ENCODE results near the gene TMEM101.
"Not testable (repeated sequence)": the region's sequence is repeated elsewhere in the genome, so short reads cannot be mapped to it uniquely, and the experiment has no call there.

TMEM101 gene

DNA sequence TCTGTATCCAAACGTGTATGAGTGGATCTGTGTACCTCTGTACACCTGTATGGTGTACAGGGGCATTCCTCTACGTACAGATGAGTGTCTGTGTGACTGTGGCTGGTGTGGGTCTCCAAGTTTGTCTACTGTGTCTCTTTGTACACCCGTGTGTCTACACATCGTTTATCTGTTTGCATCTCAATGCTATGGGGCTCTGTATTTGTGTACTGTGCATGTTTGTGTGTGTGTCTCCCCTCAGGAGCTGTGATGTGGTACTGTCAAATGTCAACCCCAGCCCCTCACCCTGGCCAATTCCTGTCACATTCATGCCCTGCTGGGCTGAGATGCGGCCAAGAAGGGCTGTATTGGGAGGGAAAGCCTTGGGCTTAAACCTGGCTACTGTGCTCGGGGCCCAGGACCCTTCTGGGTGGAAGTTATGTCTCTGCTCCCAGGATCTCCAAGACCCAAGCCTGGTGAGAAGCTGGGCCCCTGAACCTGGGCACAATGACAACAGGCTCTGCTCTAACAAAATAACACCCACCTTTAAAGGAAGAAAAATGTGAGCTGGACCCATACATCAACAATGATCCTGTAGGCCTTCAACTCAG, 13.8 kb downstream of the TMEM101 start:
- Histone ChIP-seq H3K4me3 (no peak overlapping the region), H3K9me3 (no peaks in the 10 kb centered on the region), H3K36me3 (replicated peaks) (no peaks in the 10 kb centered on the region), H3K27me3 (ENCODE audit: low read depth) (no peaks in the 10 kb centered on the region), H3K4me1 (no peaks in the 10 kb centered on the region)
- no peak for DNase-seq (ENCODE audit: low spot score in 2 of 2)
- in situ Hi-C loops (cut with MboI; ENCODE audit: low sequenced_read_pairs) = no loop called here

GRCh38 chr17:44000141-44000860, 14.5 kb downstream of the TMEM101 start:
- Histone ChIP-seq H3K4me3 (no peak overlapping the region), H3K36me3 (replicated peaks) (no peaks in the 10 kb centered on the region), H3K9me3 (no peaks in the 10 kb centered on the region), H3K4me1 (no peaks in the 10 kb centered on the region), H3K27me3 (ENCODE audit: low read depth) (no peaks in the 10 kb centered on the region)
- no peak for DNase-seq (ENCODE audit: low spot score in 2 of 2)
- in situ Hi-C loops (cut with MboI; ENCODE audit: low sequenced_read_pairs) = no loop called here

DNA sequence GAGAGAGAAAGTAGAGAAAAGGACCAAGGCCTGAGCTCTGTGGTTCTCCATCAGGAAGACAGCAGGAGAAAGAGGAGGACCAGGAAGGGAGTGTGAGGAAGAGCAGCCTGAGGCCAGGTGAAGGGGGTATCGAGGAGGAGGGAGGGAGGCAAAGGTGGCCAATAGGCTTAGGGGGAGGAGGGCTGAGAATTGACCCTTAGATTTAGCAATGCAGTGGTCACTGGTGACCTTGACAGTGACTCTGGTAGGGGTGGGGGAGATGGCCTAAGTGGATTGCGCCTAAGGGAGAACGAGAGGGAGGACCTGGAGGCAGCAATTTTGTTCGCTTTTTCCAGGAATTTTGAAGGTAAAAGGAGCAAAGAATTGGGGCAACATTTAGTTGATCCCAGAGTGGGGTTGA, 15.7 kb downstream of the TMEM101 start:
- Histone ChIP-seq H3K4me3 (no peak overlapping the region), H3K4me1 (peaks cover 5% of the 10 kb centered on the region; the same call in 1 of the 2 replicates), H3K9me3 (no peaks in the 10 kb centered on the region), H3K27me3 (ENCODE audit: low read depth) (no peaks in the 10 kb centered on the region), H3K36me3 (replicated peaks) (no peaks in the 10 kb centered on the region)
- no peak for DNase-seq (ENCODE audit: low spot score in 2 of 2)
- in situ Hi-C loops (cut with MboI; ENCODE audit: low sequenced_read_pairs) = no loop called here

DNA sequence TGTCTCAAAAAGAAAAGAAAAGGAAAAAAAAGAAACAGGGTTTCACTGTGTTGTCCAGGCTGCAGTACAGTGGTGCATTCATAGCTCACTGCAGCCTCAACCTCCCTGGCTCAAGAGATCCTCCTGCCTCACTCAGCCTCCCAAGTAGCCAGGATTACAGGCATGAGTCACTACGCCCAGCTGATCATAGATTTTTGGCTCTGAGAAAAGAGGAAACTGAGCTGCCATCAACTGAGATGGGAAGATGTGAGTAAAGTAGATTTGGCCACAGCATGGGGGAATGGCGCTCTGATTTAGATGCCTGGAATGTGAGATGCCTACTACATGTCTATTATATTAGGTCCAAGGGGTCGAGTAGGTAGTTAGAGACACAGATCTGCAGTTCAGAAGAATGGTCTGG, 16.2 kb downstream of the TMEM101 start:
- Histone ChIP-seq H3K9me3 (no peaks in the 10 kb centered on the region), H3K4me3 (no peak overlapping the region), H3K4me1 (peaks cover 5% of the 10 kb centered on the region; the same call in 1 of the 2 replicates), H3K27me3 (ENCODE audit: low read depth) (no peaks in the 10 kb centered on the region), H3K36me3 (replicated peaks) (no peaks in the 10 kb centered on the region)
- DNase-seq (ENCODE audit: low spot score in 2 of 2) = no peak
- in situ Hi-C loops (cut with MboI; ENCODE audit: low sequenced_read_pairs) = no loop called here

- H3K36me3 ChIP-seq (replicated peaks); H3K9me3 ChIP-seq; H3K4me3 ChIP-seq; in situ Hi-C loops (cut with MboI; ENCODE audit: low sequenced_read_pairs); H3K27me3 ChIP-seq (ENCODE audit: low read depth); DNase-seq (ENCODE audit: low spot score in 2 of 2); H3K4me1 ChIP-seq: not testable (repeated sequence)
These were observed 17.6 kb downstream of the TMEM101 start for GRCh38 chr17:43997180-43997579.

DNA sequence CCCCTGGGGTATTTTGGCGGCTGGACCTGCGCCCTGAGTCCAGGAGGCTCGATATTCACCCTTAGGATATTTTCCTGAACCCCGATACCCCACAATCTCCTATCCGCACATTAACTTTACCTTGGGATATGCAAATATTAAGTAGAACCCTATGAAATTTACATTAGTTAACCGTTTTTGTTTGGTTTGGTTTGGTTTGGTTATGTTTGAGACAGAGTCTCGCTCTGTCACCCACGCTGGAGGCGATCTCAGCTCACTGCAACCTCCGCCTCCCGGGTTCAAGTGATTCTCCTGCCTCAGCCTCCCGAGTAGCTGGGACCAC, 19.7 kb downstream of the TMEM101 start:
- Histone ChIP-seq H3K4me1 (peaks cover 5% of the 10 kb centered on the region; the same call in 1 of the 2 replicates), H3K9me3 (no peaks in the 10 kb centered on the region), H3K27me3 (ENCODE audit: low read depth) (no peaks in the 10 kb centered on the region), H3K36me3 (replicated peaks) (no peaks in the 10 kb centered on the region), H3K4me3 (peak overlapping the region; percentile 34)
- DNase-seq (ENCODE audit: low spot score in 2 of 2) = no peak
- in situ Hi-C loops (cut with MboI; ENCODE audit: low sequenced_read_pairs) = no loop called here

GRCh38 chr17:43994272-43995149, 20.3 kb downstream of the TMEM101 start:
- peaks cover 5% of the 10 kb centered on the region; the same call in 1 of the 2 replicates for H3K4me1 ChIP-seq
- H3K4me3 ChIP-seq = peak overlapping the region; percentile 34
- peak; percentile 50 to 89 for DNase-seq (ENCODE audit: low spot score in 2 of 2)
- H3K36me3 ChIP-seq (replicated peaks) = no peaks in the 10 kb centered on the region
- in situ Hi-C loops (cut with MboI; ENCODE audit: low sequenced_read_pairs) = loop anchor here (5.0 kb wide), 1 partner anchor 52 kb away; the partner anchor contains the start of gene PPY
- H3K27me3 ChIP-seq (ENCODE audit: low read depth) = no peaks in the 10 kb centered on the region
- no peaks in the 10 kb centered on the region for H3K9me3 ChIP-seq

DNA sequence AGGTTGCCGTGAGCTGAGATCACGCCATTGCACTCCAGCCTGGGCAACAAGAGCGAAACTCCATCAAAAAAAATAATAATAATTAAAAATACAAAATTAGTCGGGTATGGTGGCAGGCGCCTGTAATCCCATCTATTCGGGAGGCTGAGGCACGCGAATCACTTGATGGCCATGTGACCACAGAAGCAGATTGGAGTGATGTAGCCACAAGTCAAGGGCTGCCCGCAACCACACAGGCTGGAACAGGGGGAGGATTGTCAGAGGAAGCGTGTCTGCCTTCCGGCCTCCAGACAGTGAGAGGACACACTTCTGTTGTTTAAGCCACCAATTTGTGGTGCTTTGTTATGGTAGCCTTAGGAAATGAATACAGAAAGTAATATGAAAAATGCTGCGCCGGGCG, 22.1 kb downstream of the TMEM101 start:
- Histone ChIP-seq H3K36me3 (replicated peaks) (no peaks in the 10 kb centered on the region), H3K9me3 (no peaks in the 10 kb centered on the region), H3K27me3 (ENCODE audit: low read depth) (no peaks in the 10 kb centered on the region; the same call in 1 of the 2 replicates), H3K4me3 (no peak overlapping the region), H3K4me1 (peaks cover 5% of the 10 kb centered on the region; the same call in 1 of the 2 replicates)
- in situ Hi-C loops (cut with MboI; ENCODE audit: low sequenced_read_pairs) = loop anchor here (5.0 kb wide), 1 partner anchor 50 kb away; the partner anchor contains the start of gene PPY
- DNase-seq (ENCODE audit: low spot score in 2 of 2) = no peak

DNA sequence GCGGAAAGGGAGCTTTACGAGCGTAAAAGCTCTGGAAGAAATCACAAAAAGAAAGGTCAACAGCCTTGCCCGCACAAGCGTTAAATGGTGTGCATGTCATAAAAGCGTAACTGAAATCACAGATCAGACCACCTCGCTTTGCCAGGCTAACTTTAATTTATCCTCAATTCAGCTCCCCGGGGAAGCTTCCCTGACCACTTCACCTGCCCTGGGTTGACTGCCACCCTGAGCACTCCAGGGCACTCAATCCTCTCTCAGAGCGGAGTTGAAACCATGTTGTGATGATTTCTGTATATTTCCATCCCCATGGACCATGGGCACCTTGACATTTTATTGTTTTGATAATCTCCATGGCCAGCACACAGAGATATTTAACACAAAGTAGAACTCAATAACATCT, 26.5 kb downstream of the TMEM101 start:
- in situ Hi-C loops (cut with MboI; ENCODE audit: low sequenced_read_pairs) = no loop called here

DNA sequence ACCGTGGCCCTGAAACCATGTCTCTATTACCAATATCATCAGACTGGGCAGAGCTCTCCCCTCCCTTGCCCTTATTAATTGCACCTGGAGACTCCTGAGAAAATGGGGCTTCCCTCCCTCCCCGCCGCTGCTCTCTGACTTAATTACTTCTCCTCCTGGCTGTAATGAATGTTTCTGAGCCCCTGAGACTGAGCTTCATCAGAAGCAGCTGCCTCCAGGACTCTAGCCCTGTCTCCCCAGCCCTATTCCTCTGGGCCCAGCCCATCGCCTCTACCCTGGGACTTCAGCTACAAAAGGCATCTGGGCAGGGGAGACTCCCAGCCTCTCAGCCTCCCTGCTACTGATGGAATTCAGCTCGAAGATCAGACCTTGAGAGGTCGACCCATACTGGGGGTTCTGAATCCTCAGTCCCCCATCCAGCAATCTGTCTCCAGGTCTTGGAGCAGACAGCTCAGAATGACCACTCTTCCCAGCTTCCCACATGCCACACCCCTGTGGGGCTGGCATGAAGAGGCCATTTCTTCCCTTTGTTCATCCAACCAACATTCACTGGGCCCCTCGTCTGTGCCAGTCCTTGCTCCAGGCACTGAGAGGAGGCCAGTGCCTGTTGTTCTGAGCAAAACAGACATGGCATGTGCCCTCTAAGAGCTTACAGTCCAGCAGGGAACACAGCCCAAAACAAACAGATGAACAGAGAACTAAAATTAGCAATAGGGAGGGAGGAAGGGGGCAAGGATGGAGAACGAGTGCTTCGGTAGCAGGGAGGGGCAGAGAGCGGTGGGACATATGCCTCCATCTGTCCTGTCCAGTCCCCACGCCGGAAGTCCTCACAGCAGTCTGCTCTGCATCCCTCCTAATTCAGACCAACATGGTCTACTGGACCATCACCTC, 27.4 kb downstream of the TMEM101 start:
- no peak for DNase-seq (ENCODE audit: low spot score in 2 of 2)
- Histone ChIP-seq H3K36me3 (replicated peaks) (no peaks in the 10 kb centered on the region), H3K4me1 (no peaks in the 10 kb centered on the region), H3K27me3 (ENCODE audit: low read depth) (peaks cover 7% of the 10 kb centered on the region), H3K4me3 (no peak overlapping the region), H3K9me3 (no peaks in the 10 kb centered on the region)
- in situ Hi-C loops (cut with MboI; ENCODE audit: low sequenced_read_pairs) = no loop called here

More for the DNA sequence above, 26.5 kb downstream of the TMEM101 start:
- no peak for DNase-seq (ENCODE audit: low spot score in 2 of 2)
- no peaks in the 10 kb centered on the region for H3K36me3 ChIP-seq (replicated peaks)
- H3K9me3 ChIP-seq = no peaks in the 10 kb centered on the region
- H3K4me3 ChIP-seq = no peak overlapping the region
- peaks cover 7% of the 10 kb centered on the region; the same call in 1 of the 2 replicates for H3K27me3 ChIP-seq (ENCODE audit: low read depth)
- H3K4me1 ChIP-seq = no peaks in the 10 kb centered on the region

- in situ Hi-C loops (cut with MboI; ENCODE audit: low sequenced_read_pairs) = no loop called here
- Histone ChIP-seq H3K36me3 (replicated peaks) (no peaks in the 10 kb centered on the region), H3K4me1 (no peaks in the 10 kb centered on the region), H3K4me3 (no peak overlapping the region), H3K9me3 (no peaks in the 10 kb centered on the region), H3K27me3 (ENCODE audit: low read depth) (peaks cover 7% of the 10 kb centered on the region)
- no peak for DNase-seq (ENCODE audit: low spot score in 2 of 2)
These were observed 28.4 kb downstream of the TMEM101 start for GRCh38 chr17:43986225-43986981.

GRCh38 chr17:43984521-43984920, 30.2 kb downstream of the TMEM101 start:
- in situ Hi-C loops (cut with MboI; ENCODE audit: low sequenced_read_pairs) = no loop called here
- Histone ChIP-seq H3K9me3 (no peaks in the 10 kb centered on the region), H3K4me1 (no peaks in the 10 kb centered on the region), H3K36me3 (replicated peaks) (no peaks in the 10 kb centered on the region), H3K27me3 (ENCODE audit: low read depth) (peaks cover 10% of the 10 kb centered on the region), H3K4me3 (no peak overlapping the region)
- no peak for DNase-seq (ENCODE audit: low spot score in 2 of 2)

Measured in HAP-1 (cell line).